ENCODE measurements around the gene RXRA.

The RXRA gene

DNA sequence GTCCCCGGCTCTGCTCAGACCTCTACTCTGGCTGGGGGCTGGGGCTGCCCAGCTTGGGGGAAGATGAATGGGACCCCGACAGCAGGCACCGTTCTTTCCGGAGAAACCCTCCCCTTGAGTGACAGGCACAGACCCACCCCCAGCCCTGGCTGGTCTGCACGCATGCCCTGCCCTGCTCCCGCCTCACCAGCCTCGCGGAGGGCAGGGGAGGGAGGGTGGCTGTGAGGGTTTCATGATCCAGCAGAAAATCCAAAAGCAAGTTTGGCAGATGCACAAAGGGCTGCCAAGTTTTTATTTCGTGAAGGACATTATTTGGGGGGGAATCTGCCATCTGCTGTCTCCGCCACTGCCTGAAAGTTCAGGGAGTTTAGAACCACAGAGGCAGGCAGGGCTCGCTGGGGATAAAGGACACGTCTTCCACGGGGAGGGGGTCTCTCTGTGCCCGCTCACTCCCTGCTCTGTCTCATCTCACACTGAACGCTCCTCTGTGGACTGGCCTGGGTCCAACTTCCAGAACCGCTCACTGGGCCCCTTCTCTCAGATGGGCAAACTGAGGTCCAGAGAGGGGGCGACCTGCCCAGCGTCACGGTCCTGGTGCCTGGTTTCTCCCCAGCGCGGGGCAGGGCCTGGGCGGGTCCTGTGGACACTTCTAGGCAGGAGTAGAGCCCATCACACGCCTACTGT, 92.9 kb downstream of the RXRA start:
- no peak for DNase-seq (ENCODE audit: low read depth)

DNA sequence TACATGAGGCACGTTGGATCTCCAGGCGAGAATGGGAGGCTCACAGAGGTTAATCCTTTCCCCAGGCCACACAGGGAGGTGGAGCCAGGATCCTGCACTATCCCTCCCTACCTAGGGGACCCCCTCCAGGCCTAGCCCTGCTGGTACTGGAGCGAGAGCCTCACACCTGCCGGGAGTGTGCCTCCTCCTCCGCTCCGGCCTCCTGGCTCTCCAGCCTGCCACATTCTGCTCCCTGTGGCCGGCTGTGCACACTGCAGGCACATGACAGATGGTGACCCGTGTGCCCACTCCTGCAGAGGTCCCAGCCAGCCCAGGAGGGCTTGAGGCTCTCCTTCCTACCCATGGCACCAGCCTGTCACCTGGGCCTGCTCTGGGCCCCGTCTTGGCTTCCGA, 93.4 kb downstream of the RXRA start:
- no peak for DNase-seq (ENCODE audit: low read depth)

GRCh38 chr9:134420281-134420845, 94.1 kb downstream of the RXRA start:
- DNase-seq (ENCODE audit: low read depth): no peak

DNA sequence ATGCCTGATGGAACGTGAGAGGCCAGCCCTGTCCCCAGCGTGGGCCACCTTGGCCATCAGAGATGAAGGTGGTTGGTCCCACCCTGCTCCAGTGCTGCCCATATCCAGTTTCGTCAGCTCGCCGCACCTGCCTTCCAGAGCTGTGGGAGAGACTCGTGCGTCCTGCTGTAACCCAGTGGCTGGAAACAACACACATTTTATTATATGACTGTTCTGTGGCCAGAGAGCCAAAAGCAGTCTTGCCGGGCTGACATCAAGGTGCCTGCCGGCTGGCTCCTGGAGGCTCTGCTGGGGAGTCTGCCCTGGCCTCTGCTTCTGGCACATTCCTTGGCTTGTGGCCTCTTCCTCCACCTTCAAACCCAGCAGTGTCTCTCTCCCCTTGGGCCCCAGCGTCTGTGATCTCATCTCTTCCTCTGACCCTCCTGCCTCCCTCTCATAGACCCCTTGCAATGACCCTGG, 94.7 kb downstream of the RXRA start:
- DNase-seq (ENCODE audit: low read depth): no peak

DNA sequence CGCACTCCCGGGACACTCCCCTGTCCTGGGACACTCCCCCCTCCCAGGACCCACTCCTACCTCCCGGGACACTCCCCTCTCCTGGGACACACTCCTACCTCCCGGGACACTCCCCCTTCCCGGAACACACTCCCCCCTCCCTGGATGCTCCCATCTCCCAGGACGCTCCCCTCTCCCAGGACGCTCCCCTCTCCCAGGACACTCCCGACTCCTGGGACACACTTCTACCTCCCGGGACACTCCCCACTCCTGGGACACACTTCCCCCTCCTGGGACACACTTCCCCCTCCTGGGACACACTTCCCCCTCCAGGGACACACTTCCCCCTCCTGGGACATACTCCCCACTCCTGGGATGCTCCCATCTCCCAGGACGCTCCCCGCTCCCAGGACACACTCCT, 95.6 kb downstream of the RXRA start:
- DNase-seq (ENCODE audit: low read depth): no peak

- DNase-seq (ENCODE audit: low read depth): no peak
Observed at GRCh38 chr9:134422301-134423090, 96.2 kb downstream of the RXRA start.

GRCh38 chr9:134423166-134423565, 96.9 kb downstream of the RXRA start:
- DNase-seq (ENCODE audit: low read depth): no peak

GRCh38 chr9:134423749-134424148, 97.5 kb downstream of the RXRA start:
- DNase-seq (ENCODE audit: low read depth): no peak

- no peak for DNase-seq (ENCODE audit: low read depth)
Observed at GRCh38 chr9:134424818-134425217, 98.6 kb downstream of the RXRA start.

GRCh38 chr9:134425401-134425800, 99.1 kb downstream of the RXRA start:
- DNase-seq (ENCODE audit: low read depth): no peak

DNA sequence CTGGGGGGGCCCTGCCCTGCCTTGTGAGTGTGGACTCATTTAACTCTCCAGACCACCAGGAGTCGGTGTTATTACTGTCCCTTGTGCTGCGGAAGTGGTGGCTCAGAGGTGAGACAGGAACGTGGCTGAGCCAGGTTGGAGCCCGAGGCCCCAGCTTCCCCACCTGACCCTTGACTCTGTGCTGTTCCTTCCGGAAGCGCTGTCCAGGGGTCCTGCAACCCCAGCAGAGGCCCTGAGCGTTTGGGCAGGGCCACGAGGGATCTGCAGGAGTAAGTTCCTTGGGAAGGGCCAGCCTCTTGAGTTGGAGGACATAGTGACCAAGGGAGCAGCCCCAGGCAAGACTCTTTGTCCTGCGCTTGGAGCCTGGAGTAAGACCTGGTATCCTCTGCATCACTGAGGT, 99.6 kb downstream of the RXRA start:
- DNase-seq (ENCODE audit: low read depth): no peak

DNA sequence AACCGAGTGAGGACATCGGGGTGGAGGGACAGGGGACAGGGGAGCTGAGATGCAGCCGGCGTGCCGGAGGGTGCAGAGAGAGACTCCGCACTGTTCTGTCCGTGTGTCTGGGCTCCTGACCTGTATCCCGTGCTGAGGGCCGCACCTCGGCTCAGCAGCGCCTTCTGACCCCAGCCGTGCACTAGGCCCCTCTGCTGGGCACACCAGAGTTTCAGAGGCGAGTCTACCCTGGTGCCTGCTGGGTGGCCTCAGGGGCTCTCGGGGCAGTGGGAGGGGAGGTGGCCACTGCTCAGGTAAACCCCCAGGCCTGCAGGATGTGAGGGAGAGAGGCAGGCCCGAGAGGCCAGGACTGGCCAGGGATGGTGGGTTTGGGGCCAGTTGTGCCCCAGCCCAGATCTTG, 100.2 kb downstream of the RXRA start:
- no peak for DNase-seq (ENCODE audit: low read depth)

- DNase-seq (ENCODE audit: low read depth): no peak
Observed at GRCh38 chr9:134427153-134427782, 101.0 kb downstream of the RXRA start.

DNA sequence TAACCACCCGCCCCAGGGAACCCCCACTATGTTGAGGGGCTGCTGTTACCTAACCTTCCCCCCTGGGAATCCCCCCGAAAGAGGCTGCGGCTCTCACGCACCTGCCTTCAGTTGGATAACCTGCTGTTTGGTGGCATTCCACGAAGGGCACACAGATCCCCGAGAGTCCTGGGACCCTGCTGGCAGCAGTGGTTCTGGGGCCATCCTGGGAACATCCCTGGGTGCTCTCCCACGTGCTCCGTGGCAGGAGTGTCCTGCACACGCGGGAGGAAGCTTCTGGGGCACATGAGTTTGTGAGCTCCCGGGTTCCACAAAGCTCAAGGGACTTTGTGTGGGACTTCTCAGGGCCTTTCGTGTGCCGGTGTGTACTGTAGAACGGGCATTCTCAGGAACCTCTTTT, 102.3 kb downstream of the RXRA start:
- DNase-seq (ENCODE audit: low read depth): no peak

DNA sequence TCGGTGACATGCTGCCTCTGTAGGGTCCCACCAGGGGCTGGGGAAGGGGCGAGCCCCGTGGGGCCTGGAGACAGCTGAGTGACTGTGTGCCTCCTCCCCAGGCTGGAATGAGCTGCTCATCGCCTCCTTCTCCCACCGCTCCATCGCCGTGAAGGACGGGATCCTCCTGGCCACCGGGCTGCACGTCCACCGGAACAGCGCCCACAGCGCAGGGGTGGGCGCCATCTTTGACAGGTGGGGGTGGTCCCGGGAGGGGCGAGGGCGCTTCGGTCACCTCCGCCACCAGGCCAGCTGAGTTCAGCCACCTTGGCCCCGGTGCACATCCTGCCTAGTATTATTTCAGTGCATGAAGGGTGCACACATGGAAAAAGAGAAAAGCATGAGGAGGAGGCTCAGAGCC, 102.8 kb downstream of the RXRA start:
- no peak for DNase-seq (ENCODE audit: low read depth)

DNA sequence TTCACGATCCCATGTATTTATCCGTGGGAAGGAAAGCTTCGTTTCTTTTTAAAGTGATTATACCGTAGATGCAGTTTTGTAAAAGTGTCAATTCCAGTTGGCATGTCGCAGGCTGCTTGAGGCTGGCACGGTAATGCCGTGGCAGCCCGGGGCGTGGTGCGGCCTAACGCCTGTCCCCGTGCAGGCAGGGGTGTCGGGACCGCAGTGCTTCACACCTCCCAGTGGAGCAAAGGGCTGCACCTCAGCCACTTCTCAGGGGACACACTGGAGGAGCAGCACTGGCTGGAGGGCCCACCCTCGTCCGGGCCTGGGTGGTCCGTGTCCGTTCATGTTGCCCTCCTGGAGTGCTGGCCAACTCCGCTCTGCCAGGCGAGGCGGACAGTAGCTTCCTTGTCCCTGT, 103.2 kb downstream of the RXRA start:
- DNase-seq (ENCODE audit: low read depth): no peak

GRCh38 chr9:134431095-134431494, 104.8 kb downstream of the RXRA start:
- DNase-seq (ENCODE audit: low read depth): no peak

DNA sequence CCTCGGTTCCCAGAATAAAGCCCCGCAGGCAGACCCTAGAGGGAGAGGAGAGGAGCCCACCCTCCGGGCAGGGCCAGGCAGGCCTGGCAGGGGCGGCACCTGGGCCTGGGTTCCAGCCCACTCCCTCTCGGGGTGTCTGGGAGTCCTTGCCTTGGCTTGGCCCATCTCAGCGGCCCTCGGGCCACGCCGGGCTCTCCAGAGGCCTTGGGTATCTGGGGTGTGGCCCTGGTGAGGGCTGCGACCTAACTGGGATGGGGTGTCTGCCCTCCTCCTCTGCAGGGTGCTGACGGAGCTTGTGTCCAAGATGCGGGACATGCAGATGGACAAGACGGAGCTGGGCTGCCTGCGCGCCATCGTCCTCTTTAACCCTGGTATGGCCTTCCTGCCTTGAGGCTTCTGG, 105.4 kb downstream of the RXRA start:
- no peak for DNase-seq (ENCODE audit: low read depth)

- no peak for DNase-seq (ENCODE audit: low read depth)
Observed at GRCh38 chr9:134432471-134432870, 106.2 kb downstream of the RXRA start.

- DNase-seq (ENCODE audit: low read depth): no peak
Observed at GRCh38 chr9:134433101-134433500, 106.8 kb downstream of the RXRA start.

DNA sequence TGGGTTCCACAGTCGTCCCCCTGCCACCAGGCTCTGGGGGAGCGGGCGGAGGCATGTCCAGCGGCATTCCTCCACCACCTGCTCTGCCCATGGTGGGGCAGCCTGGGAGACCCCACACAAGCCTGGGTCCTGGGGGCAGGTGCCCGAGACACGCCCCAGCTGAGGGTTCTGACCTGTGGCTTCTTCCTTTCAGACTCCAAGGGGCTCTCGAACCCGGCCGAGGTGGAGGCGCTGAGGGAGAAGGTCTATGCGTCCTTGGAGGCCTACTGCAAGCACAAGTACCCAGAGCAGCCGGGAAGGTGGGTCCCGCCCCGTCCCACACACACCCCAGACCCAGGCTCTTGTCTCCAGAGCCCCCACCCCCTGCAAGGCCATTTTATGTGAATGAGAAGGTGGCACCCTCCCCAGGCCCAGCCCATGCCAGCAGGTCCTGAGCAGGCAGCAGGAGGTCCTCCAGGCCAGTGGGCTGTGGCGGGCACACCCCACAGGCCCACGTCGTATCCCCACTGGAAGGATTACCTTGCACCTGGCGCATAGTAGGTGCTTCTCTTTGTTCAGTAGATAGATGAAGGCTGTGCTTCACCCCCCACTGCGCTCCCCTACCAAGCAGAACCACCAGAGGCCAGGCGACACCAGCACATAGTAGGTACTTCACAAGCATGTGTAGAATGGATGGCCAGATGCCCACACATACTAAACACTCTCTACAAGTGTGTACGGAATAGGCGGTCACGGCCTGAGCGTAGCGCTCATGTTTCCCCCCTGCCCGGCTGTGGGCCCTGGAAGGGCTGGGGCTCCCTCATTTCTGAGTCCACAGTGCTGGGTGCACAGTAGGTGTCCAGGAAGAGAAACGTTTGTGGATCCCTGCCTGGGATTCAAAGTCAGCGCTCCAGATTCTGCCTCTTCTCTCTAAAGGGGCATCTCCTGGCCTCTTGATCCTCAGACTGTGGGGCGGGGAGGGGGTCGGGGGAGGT, 107.9 kb downstream of the RXRA start:
- DNase-seq (ENCODE audit: low read depth): no peak
